ENCODE data around the gene TTLL10.

Gene TTLL10

GRCh38 chr1:1244192-1244811 lies 70.6 kb downstream of the TTLL10 start:
- no peak for DNase-seq (ENCODE audit: extremely low read depth in 1 of 2, low read depth in 1 of 2)

GRCh38 chr1:1245178-1245816 lies 71.6 kb downstream of the TTLL10 start:
- no peak for DNase-seq (ENCODE audit: extremely low read depth in 1 of 2, low read depth in 1 of 2)

- DNase-seq (ENCODE audit: extremely low read depth in 1 of 2, low read depth in 1 of 2), result no peak
These were observed 72.3 kb downstream of the TTLL10 start for GRCh38 chr1:1245817-1246576.

GRCh38 chr1:1246577-1247340 lies 73.1 kb downstream of the TTLL10 start, which contains the start of gene C1QTNF12:
TSS of gene C1QTNF12 (minus strand) at chr1:1246722. CDS start at chr1:1246690, 32 bp downstream.
- no peak for DNase-seq (ENCODE audit: extremely low read depth in 1 of 2, low read depth in 1 of 2)

- no peak for DNase-seq (ENCODE audit: extremely low read depth in 1 of 2, low read depth in 1 of 2)
These were observed 73.7 kb downstream of the TTLL10 start for GRCh38 chr1:1247341-1247913.
